Measurements from ENCODE around the gene IRX4. TPM values are rescaled to one million over a fixed set of nuclear protein-coding genes. Genes with fewer than 3 reads are reported as not detected.
A peak's percentile ranks its signal among the peaks of the same experiment; 100 is the strongest.

IRX4 gene
- total and polyA plus RNA-seq, 2 experiments from 2014 or later, result 208 to 308 TPM

- no peak for TF ChIP-seq CTCF (IDR thresholded peaks at IDR 0.05; ENCODE audit: low read depth, low read length)
- peaks cover 12% of the 10 kb centered on the region for H3K36me3 ChIP-seq
- H3K4me1 ChIP-seq (ENCODE audit: low read depth), result peaks cover 44% of the 10 kb centered on the region
- H3K4me3 ChIP-seq, result no peak overlapping the region
- H3K27me3 ChIP-seq, result peaks cover 100% of the 10 kb centered on the region
- peak overlapping the region; percentile 92 for H3K27ac ChIP-seq
- no peak for DNase-seq (ENCODE audit: low read depth in 1 of 2, low spot score in 1 of 2)
- no peaks in the 10 kb centered on the region for H3K9me3 ChIP-seq (ENCODE audit: low read depth)
Observed at GRCh38 chr5:1879292-1880263, 3.1 kb downstream of the IRX4 start.

- Histone ChIP-seq H3K4me3 (no peak overlapping the region), H3K4me1 (ENCODE audit: low read depth) (peaks cover 51% of the 10 kb centered on the region), H3K9me3 (ENCODE audit: low read depth) (no peaks in the 10 kb centered on the region), H3K36me3 (peaks cover 12% of the 10 kb centered on the region), H3K27me3 (peaks cover 100% of the 10 kb centered on the region), H3K27ac (peak overlapping the region; percentile 92)
- TF ChIP-seq CTCF (IDR thresholded peaks at IDR 0.05; ENCODE audit: low read depth, low read length), result no peak
- DNase-seq (ENCODE audit: low read depth in 1 of 2, low spot score in 1 of 2), result peak in 1 of 2 donors; percentile 52
Observed at GRCh38 chr5:1878050-1878849, 4.5 kb downstream of the IRX4 start.

GRCh38 chr5:1877103-1878049 lies 5.3 kb downstream of the IRX4 start:
- Histone ChIP-seq H3K4me1 (ENCODE audit: low read depth) (peaks cover 57% of the 10 kb centered on the region), H3K4me3 (peak overlapping the region; percentile 21), H3K27me3 (peaks cover 96% of the 10 kb centered on the region), H3K36me3 (peaks cover 12% of the 10 kb centered on the region), H3K9me3 (ENCODE audit: low read depth) (no peaks in the 10 kb centered on the region), H3K27ac (peak overlapping the region; percentile 92)
- DNase-seq (ENCODE audit: low read depth in 1 of 2, low spot score in 1 of 2), result peak in 1 of 2 donors; percentile 55
- TF ChIP-seq CTCF (IDR thresholded peaks at IDR 0.05; ENCODE audit: low read depth, low read length), result no peak

- H3K4me1 ChIP-seq (ENCODE audit: low read depth), result peaks cover 50% of the 10 kb centered on the region
- DNase-seq (ENCODE audit: low read depth in 1 of 2, low spot score in 1 of 2), result peak in 1 of 2 donors; percentile 63
- peaks cover 89% of the 10 kb centered on the region for H3K27me3 ChIP-seq
- peak overlapping the region; percentile 92 for H3K27ac ChIP-seq
- peaks cover 12% of the 10 kb centered on the region for H3K36me3 ChIP-seq
- TF ChIP-seq CTCF (IDR thresholded peaks at IDR 0.05; ENCODE audit: low read depth, low read length), result no peak
- H3K9me3 ChIP-seq (ENCODE audit: low read depth), result no peaks in the 10 kb centered on the region
- peak overlapping the region; percentile 21 for H3K4me3 ChIP-seq
Observed at GRCh38 chr5:1876660-1877064, 6.1 kb downstream of the IRX4 start.
